Activated CD8-positive, alpha-beta memory T cell treated with anti-CD3 and anti-CD28 coated beads, Interleukin-2, amount 10 ng/mL, durations not matched to agents 7 days and 5 days (primary cell): Measurements from ENCODE around the gene IFNL3. TPM values are rescaled to one million over a fixed set of nuclear protein-coding genes. Genes with fewer than 3 reads are reported as not detected.

Source experiments
- total RNA-seq, 2 experiments: library from RNA; stranded (reverse); gene quantifications; one replicate each; pipeline ENCODE4 v1.2.3, GENCODE V29; 2021

IFNL3 gene
- total RNA-seq, 2 experiments from 2014 or later, result 0.42 TPM; not detected in 1

Other genes with a start within 250 kb of the IFNL3 start
- gene FBXO27, start 212.5 kb downstream of the IFNL3 start, total RNA-seq, result under 1 TPM in 1 of 2 experiments, not detected in 1; 0.19 TPM
- not detected for gene ACP7, start 160.6 kb downstream of the IFNL3 start, total RNA-seq
- gene PAK4, start 119.2 kb downstream of the IFNL3 start, total RNA-seq, result 10 to 100 TPM; 14.6 to 18.4 TPM
- not detected for gene NCCRP1, start 48.0 kb downstream of the IFNL3 start, total RNA-seq
- not detected for gene SYCN, start 40.7 kb downstream of the IFNL3 start, total RNA-seq
- not detected for gene IFNL4, start 3.9 kb upstream of the IFNL3 start, total RNA-seq
- not detected for gene IFNL2, start 23.4 kb upstream of the IFNL3 start, total RNA-seq
- gene IFNL1, start 51.4 kb upstream of the IFNL3 start, total RNA-seq, result under 1 TPM; 0.26 to 0.70 TPM
- gene LRFN1, start 75.9 kb upstream of the IFNL3 start, total RNA-seq, result 1 to 10 TPM; 4.5 to 8.4 TPM
- 100 to 1,000 TPM; 472 to 473 TPM for gene GMFG, start 91.0 kb upstream of the IFNL3 start, total RNA-seq
- gene SAMD4B, start 97.4 kb upstream of the IFNL3 start, total RNA-seq, result 10 to 100 TPM; 45.7 to 58.5 TPM
- gene PAF1, start 146.1 kb upstream of the IFNL3 start, total RNA-seq, result 10 to 100 TPM; 48.9 to 53.8 TPM
- gene MED29, start 146.4 kb upstream of the IFNL3 start, total RNA-seq, result 10 to 100 TPM; 31.0 to 31.2 TPM
- gene ZFP36, start 161.8 kb upstream of the IFNL3 start, total RNA-seq, result 100 to 1,000 TPM in 1 of 2 experiments, 10 to 100 TPM in 1; 45.1 to 107 TPM
- gene PLEKHG2, start 167.7 kb upstream of the IFNL3 start, total RNA-seq, result 10 to 100 TPM; 57.9 to 73.9 TPM
- gene RPS16, start 190.9 kb upstream of the IFNL3 start, total RNA-seq, result 1,000 to 10,000 TPM; 1,815 to 2,117 TPM
- gene SUPT5H, start 200.6 kb upstream of the IFNL3 start, total RNA-seq, result 100 to 1,000 TPM; 144 to 181 TPM
- gene TIMM50, start 235.8 kb upstream of the IFNL3 start, total RNA-seq, result 10 to 100 TPM; 59.6 to 83.9 TPM